GM12873 (cell line): Measurements from ENCODE around the gene IQGAP3.

Experiments
- CTCF ChIP-seq: IDR thresholded peaks from 2 replicates; pipeline ENCODE4 v1.5.1; 2012; ENCODE audit warnings: low read depth, mild to moderate bottlenecking, moderate library complexity, low read length, control low read depth; ENCODE audit not compliant: insufficient read depth; ENCODE audit errors: missing control alignments

Gene IQGAP3

GRCh38 chr1:156572663-156573018, 276 bp upstream of the IQGAP3 start:
- no peak for TF ChIP-seq CTCF

GRCh38 chr1:156571261-156571852, 1.0 kb downstream of the IQGAP3 start:
- no peak for TF ChIP-seq CTCF

GRCh38 chr1:156566436-156566835, 5.9 kb downstream of the IQGAP3 start:
- TF ChIP-seq CTCF: no peak

GRCh38 chr1:156565519-156565918, 6.8 kb downstream of the IQGAP3 start:
- TF ChIP-seq CTCF: no peak

- TF ChIP-seq CTCF: no peak
Measured at GRCh38 chr1:156560585-156561163, 11.7 kb downstream of the IQGAP3 start.

GRCh38 chr1:156559797-156560385, 12.5 kb downstream of the IQGAP3 start:
- TF ChIP-seq CTCF: no peak

GRCh38 chr1:156559086-156559796, 13.1 kb downstream of the IQGAP3 start:
- TF ChIP-seq CTCF: no peak
